K562 (cell line): ENCODE data around the gene EML5. TPM values are rescaled to one million over a fixed set of nuclear protein-coding genes. Genes with fewer than 3 reads are reported as not detected.

Experiments
- ATAC-seq: fragments of 200-7000 bp; cut with Tn5 transposase; 3 replicates; pipeline ENCODE4 v1.9.1; 2020; ENCODE audit warnings: moderate library complexity
- BruUV-seq: library from RNA; stranded (reverse); fragments of 400-500 nt; replicated peaks from 2 replicates; lab custom pipeline; 2021; lab: Mats Ljungman, UMichigan
- CTCF ChIA-PET: fragments of 300-600 bp; formaldehyde crosslinking; extraction: SDS; loops from one replicate; lab custom pipeline; 2021; ENCODE audit warnings: low intra/inter-chr PET ratio; lab: Yijun Ruan, JAX
- POLR2A ChIA-PET: fragments of 300-600, 350-650 bp; sonication (Branson Sonifier 250); formaldehyde crosslinking; extraction: SDS; loops from one replicate; lab custom pipeline; 2021; ENCODE audit warnings: antibody characterized with exemption, inconsistent platforms; lab: Yijun Ruan, JAX
- DNase-seq, 4 experiments: peaks; one replicate each; pipeline versions ENCODE4 v3.0.0 to v3.0.0-alpha.2; 2011 to 2018; ENCODE audit warnings: low spot score in 3 of 4, mixed read lengths in 3 of 4; ENCODE audit errors: extremely low read depth in 1 of 4
- FAIRE-seq: peaks from 2 replicates; lab custom pipeline; 2011; peaks lifted over from hg19 to GRCh38; lab: Jason Lieb, UNC
- H2AFZ ChIP-seq: 2 replicates; pipeline ENCODE4 v1.6.0; 2011; ENCODE audit warnings: low read depth, low read length, control low read depth, inconsistent platforms
- H3K27ac ChIP-seq: fragments of 200-600 bp; 3 replicates; pipeline ENCODE4 v1.8.0; 2011; ENCODE audit warnings: low read depth, mild to moderate bottlenecking, control low read depth, inconsistent platforms, low read length, moderate library complexity, mixed read lengths; ENCODE audit errors: extremely low read depth
- H3K27me3 ChIP-seq, 2 experiments: fragments of 300-600 bp in 1 of 2; 2 replicates in 1 of 2; 3 replicates in 1 of 2; pipeline versions ENCODE4 v1.6.0 to v1.8.0; 2011; ENCODE audit warnings: inconsistent platforms in 2 of 2, low read length in 2 of 2, mild to moderate bottlenecking in 1 of 2, mixed read lengths in 1 of 2, moderate library complexity in 1 of 2; ENCODE audit not compliant: control insufficient read depth in 2 of 2, insufficient read depth in 2 of 2
- H3K36me3 ChIP-seq: fragments of 300-600 bp; 3 replicates; pipeline ENCODE4 v1.8.0; 2011; ENCODE audit warnings: mild to moderate bottlenecking, low read length, inconsistent platforms; ENCODE audit not compliant: control insufficient read depth, insufficient read depth
- H3K4me1 ChIP-seq, 2 experiments: fragments of 200-600 bp in 1 of 2; replicated peaks in 1 of 2; 2 replicates in 1 of 2; 3 replicates in 1 of 2; pipeline versions ENCODE4 v1.5.1 to v1.8.0; 2011; ENCODE audit warnings: inconsistent platforms in 2 of 2, low read length in 2 of 2, mild to moderate bottlenecking in 1 of 2, mixed read lengths in 1 of 2, moderate library complexity in 1 of 2; ENCODE audit not compliant: control insufficient read depth in 2 of 2, insufficient read depth in 2 of 2
- H3K4me2 ChIP-seq: 2 replicates; pipeline ENCODE4 v1.6.1; 2011; ENCODE audit warnings: low read length, control low read depth, inconsistent platforms, mixed read lengths; ENCODE audit not compliant: insufficient read depth
- H3K4me3 ChIP-seq: fragments of 200-600 bp; sonication (generic), shearing (Covaris generic); 2 replicates; pipeline ENCODE4 v1.5.1; 2016; ENCODE audit warnings: control low read depth, inconsistent platforms
- H3K79me2 ChIP-seq: fragments of 200-600 bp; 3 replicates; pipeline ENCODE4 v1.8.0; 2011; ENCODE audit warnings: low read length, inconsistent platforms; ENCODE audit not compliant: control insufficient read depth, insufficient read depth
- H3K9ac ChIP-seq, 2 experiments: 2 replicates each; pipeline versions ENCODE4 v1.6.0 to v1.6.1; 2011; ENCODE audit warnings: low read depth in 2 of 2, low read length in 2 of 2, control low read depth in 1 of 2, inconsistent platforms in 1 of 2, mild to moderate bottlenecking in 1 of 2, mixed read lengths in 1 of 2; ENCODE audit not compliant: insufficient read depth in 1 of 2
- H3K9me1 ChIP-seq: one replicate; pipeline ENCODE4 v1.6.0; 2011; ENCODE audit warnings: inconsistent platforms, mild to moderate bottlenecking, low read length, moderate library complexity; ENCODE audit not compliant: control insufficient read depth, insufficient read depth
- H3K9me3 ChIP-seq: replicated peaks from 2 replicates; pipeline ENCODE4 v1.5.1; 2011; ENCODE audit warnings: low read depth, low read length, inconsistent platforms; ENCODE audit not compliant: control insufficient read depth, insufficient read depth
- H4K20me1 ChIP-seq: replicated peaks from 2 replicates; pipeline ENCODE4 v1.6.1; 2011; ENCODE audit warnings: low read length, inconsistent platforms, mixed read lengths; ENCODE audit not compliant: control insufficient read depth, insufficient read depth
- ETV5 ChIP-seq: sonication (generic); formaldehyde crosslinking; IDR thresholded peaks from 2 replicates; pipeline ENCODE4 v1.4.0; 2020; ENCODE audit warnings: low read depth, mild to moderate bottlenecking, missing genetic modification reagents
- NFYB ChIP-seq: IDR thresholded peaks from 2 replicates; pipeline ENCODE4 v1.6.1; 2011; ENCODE audit warnings: mild to moderate bottlenecking, moderate library complexity; ENCODE audit not compliant: insufficient read length; ENCODE audit errors: extremely low read depth
- ZNF316 ChIP-seq: fragments of 450-650 bp; IDR thresholded peaks from 2 replicates; pipeline ENCODE4 v1.6.1; 2016
- ZNF695 ChIP-seq: fragments of 450-650 bp; formaldehyde crosslinking; IDR thresholded peaks from 2 replicates; pipeline ENCODE4 v1.4.0; 2020; ENCODE audit warnings: mild to moderate bottlenecking, moderate library complexity
- WGBS: fragments of 100-300 bp; shearing (Covaris generic); methylation state at CpG from one replicate; pipeline ENCODE4 v1.1.6; 2016; ENCODE audit warnings: low coverage, mixed read lengths; ENCODE audit not compliant: insufficient coverage; ENCODE audit errors: missing lambda C conversion rate; 5-methylcytosine and 5-hydroxymethylcytosine counted together
- in situ Hi-C: fragments of 300-500 bp; cut with MboI; formaldehyde crosslinking; loops from 4 replicates; pipeline ENCODE4 v1.15.0; 2018; ENCODE audit warnings: inconsistent platforms, mixed read lengths
- intact Hi-C: fragments of 100-400 bp; cut with micrococcal nuclease; formaldehyde crosslinking; loops from 2 replicates; pipeline ENCODE4 v1.14.2; 2022
- polyA plus RNA-seq, 8 experiments: library from polyadenylated mRNA; depleted of rRNA in 4 of 8; stranded (reverse) in 5 of 8; unstranded in 3 of 8; fragments of >200 nt; fragmentation: Nextera tagmentation in 2 of 8; fragmentation: Illumina TruSeq in 1 of 8; extraction: Ambion mirVana in 2 of 8; extraction: Trizol in 1 of 8; gene quantifications; 2 replicates each; pipeline versions ENCODE4 v1.2.1 to v1.2.3, GENCODE V29; 2011 to 2014; ENCODE audit warnings: inconsistent platforms in 1 of 8, missing spikeins in 1 of 8
- total RNA-seq, 7 experiments: library from RNA; depleted of rRNA in 6 of 7; stranded (reverse); fragments of >200 nt in 6 of 7; fragmentation: Illumina TruSeq in 2 of 7; extraction: Trizol in 2 of 7; gene quantifications; 2 replicates each; pipeline versions ENCODE4 v1.2.1 to v1.2.3, GENCODE V29; 2011 to 2021; ENCODE audit warnings: low replicate concordance in 1 of 7
- TF ChIP-seq, protein P1 (sequence below): fragments of 450-650 bp; IDR thresholded peaks from 2 replicates; pipeline ENCODE4 v1.6.1; 2016; ENCODE audit warnings: mild to moderate bottlenecking, moderate library complexity

Gene EML5
- total and polyA plus RNA-seq, 9 of the 15 experiments (the other 6 are each of a cell fraction or from before 2014, with no cell fraction given) = 0.06 to 0.34 (median 0.22) TPM

DNA sequence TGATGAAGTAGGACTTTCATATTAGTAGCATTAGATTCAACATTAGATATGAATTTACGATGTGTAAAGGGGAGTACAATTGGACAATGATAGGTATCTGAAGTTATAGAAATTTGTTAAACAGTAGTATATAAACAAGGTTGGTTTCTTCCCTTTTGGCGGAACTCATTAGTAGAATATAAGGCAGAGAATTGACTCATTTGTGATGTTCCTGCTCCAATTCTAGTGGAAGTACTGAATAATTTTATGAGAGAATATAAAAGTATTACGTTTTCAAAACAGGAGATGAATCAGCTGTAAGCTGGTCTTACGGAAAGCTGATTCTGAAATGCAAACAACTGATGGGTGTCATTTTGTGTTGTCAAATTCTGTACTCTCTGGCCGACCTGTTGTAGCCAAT, 216.5 kb downstream of the EML5 start:
- ATAC-seq (no peak), FAIRE-seq (no peak), DNase-seq (no peak)
- no peak overlapping the region for H3K4me3 ChIP-seq
- H3K9ac ChIP-seq = no peak overlapping the region
- WGBS = 91% methylated on average over 5 of the region's 5 CpGs
- no peak for TF ChIP-seq ETV5
- TF ChIP-seq NFYB = no peak
- no peak for TF ChIP-seq ZNF316
- H3K79me2 ChIP-seq = no peaks in the 10 kb centered on the region
- H3K27ac ChIP-seq = no peak overlapping the region
- H3K4me1 ChIP-seq = no peaks in the 10 kb centered on the region
- no peaks in the 10 kb centered on the region for H3K9me3 ChIP-seq
- intact Hi-C loops (no loop called here), in situ Hi-C loops (no loop called here)
- BruUV-seq = no TSS peak
- CTCF ChIA-PET = no interaction called here
- no peak overlapping the region for H2AFZ ChIP-seq
- H3K9me1 ChIP-seq = no peaks in the 10 kb centered on the region
- POLR2A ChIA-PET = no interaction called here
- H4K20me1 ChIP-seq = no peaks in the 10 kb centered on the region
- H3K27me3 ChIP-seq = no peaks in the 10 kb centered on the region
- no peak overlapping the region for H3K4me2 ChIP-seq
- H3K36me3 ChIP-seq = peaks cover 74% of the 10 kb centered on the region; the same call in 1 of the 3 replicates

DNA sequence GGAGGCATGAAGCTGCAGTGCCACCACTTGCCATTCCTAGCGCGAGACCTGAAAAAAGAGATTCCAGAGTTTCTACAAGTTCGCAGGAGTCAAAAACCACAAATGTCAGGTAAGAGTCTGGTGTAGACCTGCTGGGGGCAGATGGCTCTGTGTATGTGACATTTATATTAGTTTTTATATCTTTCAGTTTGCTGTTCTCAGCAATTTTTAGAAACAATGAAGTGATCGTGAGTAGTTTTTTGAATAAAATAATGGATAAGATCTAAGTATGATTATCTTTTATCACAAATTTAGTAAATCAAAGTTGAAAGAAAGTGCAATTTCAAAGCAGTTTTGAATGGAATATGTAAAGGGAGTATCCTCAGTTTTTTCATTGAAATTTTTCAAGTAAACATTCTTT, 220.6 kb downstream of the EML5 start:
- no peak for DNase-seq
- peaks cover 84% of the 10 kb centered on the region for H3K36me3 ChIP-seq
- H3K9ac ChIP-seq = no peak overlapping the region
- no peak overlapping the region for H3K27ac ChIP-seq
- no peaks in the 10 kb centered on the region for H3K9me3 ChIP-seq
- no peaks in the 10 kb centered on the region for H3K27me3 ChIP-seq
- H4K20me1 ChIP-seq = no peaks in the 10 kb centered on the region
- no peaks in the 10 kb centered on the region for H3K9me1 ChIP-seq
- H3K4me3 ChIP-seq = no peak overlapping the region
- intact Hi-C loops = no loop called here
- CTCF ChIA-PET = no interaction called here
- no peak overlapping the region for H3K4me2 ChIP-seq
- no peaks in the 10 kb centered on the region for H3K4me1 ChIP-seq
- POLR2A ChIA-PET = no interaction called here
- in situ Hi-C loops = loop anchor here (25.0 kb wide), 1 partner anchor 585 kb away; the partner anchor contains the start of gene GALC
- no TSS peak for BruUV-seq
- WGBS = 98% methylated on average over 4 of the region's 4 CpGs
- no peaks in the 10 kb centered on the region for H3K79me2 ChIP-seq
- ATAC-seq = no peak
- no peak overlapping the region for H2AFZ ChIP-seq
- no peak for FAIRE-seq
- TF ChIP-seq, protein P1, sequence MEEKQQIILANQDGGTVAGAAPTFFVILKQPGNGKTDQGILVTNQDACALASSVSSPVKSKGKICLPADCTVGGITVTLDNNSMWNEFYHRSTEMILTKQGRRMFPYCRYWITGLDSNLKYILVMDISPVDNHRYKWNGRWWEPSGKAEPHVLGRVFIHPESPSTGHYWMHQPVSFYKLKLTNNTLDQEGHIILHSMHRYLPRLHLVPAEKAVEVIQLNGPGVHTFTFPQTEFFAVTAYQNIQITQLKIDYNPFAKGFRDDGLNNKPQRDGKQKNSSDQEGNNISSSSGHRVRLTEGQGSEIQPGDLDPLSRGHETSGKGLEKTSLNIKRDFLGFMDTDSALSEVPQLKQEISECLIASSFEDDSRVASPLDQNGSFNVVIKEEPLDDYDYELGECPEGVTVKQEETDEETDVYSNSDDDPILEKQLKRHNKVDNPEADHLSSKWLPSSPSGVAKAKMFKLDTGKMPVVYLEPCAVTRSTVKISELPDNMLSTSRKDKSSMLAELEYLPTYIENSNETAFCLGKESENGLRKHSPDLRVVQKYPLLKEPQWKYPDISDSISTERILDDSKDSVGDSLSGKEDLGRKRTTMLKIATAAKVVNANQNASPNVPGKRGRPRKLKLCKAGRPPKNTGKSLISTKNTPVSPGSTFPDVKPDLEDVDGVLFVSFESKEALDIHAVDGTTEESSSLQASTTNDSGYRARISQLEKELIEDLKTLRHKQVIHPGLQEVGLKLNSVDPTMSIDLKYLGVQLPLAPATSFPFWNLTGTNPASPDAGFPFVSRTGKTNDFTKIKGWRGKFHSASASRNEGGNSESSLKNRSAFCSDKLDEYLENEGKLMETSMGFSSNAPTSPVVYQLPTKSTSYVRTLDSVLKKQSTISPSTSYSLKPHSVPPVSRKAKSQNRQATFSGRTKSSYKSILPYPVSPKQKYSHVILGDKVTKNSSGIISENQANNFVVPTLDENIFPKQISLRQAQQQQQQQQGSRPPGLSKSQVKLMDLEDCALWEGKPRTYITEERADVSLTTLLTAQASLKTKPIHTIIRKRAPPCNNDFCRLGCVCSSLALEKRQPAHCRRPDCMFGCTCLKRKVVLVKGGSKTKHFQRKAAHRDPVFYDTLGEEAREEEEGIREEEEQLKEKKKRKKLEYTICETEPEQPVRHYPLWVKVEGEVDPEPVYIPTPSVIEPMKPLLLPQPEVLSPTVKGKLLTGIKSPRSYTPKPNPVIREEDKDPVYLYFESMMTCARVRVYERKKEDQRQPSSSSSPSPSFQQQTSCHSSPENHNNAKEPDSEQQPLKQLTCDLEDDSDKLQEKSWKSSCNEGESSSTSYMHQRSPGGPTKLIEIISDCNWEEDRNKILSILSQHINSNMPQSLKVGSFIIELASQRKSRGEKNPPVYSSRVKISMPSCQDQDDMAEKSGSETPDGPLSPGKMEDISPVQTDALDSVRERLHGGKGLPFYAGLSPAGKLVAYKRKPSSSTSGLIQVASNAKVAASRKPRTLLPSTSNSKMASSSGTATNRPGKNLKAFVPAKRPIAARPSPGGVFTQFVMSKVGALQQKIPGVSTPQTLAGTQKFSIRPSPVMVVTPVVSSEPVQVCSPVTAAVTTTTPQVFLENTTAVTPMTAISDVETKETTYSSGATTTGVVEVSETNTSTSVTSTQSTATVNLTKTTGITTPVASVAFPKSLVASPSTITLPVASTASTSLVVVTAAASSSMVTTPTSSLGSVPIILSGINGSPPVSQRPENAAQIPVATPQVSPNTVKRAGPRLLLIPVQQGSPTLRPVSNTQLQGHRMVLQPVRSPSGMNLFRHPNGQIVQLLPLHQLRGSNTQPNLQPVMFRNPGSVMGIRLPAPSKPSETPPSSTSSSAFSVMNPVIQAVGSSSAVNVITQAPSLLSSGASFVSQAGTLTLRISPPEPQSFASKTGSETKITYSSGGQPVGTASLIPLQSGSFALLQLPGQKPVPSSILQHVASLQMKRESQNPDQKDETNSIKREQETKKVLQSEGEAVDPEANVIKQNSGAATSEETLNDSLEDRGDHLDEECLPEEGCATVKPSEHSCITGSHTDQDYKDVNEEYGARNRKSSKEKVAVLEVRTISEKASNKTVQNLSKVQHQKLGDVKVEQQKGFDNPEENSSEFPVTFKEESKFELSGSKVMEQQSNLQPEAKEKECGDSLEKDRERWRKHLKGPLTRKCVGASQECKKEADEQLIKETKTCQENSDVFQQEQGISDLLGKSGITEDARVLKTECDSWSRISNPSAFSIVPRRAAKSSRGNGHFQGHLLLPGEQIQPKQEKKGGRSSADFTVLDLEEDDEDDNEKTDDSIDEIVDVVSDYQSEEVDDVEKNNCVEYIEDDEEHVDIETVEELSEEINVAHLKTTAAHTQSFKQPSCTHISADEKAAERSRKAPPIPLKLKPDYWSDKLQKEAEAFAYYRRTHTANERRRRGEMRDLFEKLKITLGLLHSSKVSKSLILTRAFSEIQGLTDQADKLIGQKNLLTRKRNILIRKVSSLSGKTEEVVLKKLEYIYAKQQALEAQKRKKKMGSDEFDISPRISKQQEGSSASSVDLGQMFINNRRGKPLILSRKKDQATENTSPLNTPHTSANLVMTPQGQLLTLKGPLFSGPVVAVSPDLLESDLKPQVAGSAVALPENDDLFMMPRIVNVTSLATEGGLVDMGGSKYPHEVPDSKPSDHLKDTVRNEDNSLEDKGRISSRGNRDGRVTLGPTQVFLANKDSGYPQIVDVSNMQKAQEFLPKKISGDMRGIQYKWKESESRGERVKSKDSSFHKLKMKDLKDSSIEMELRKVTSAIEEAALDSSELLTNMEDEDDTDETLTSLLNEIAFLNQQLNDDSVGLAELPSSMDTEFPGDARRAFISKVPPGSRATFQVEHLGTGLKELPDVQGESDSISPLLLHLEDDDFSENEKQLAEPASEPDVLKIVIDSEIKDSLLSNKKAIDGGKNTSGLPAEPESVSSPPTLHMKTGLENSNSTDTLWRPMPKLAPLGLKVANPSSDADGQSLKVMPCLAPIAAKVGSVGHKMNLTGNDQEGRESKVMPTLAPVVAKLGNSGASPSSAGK = no peak
- no peak for TF ChIP-seq ZNF695
